ENCODE results near the gene ARHGAP26.

DNA sequence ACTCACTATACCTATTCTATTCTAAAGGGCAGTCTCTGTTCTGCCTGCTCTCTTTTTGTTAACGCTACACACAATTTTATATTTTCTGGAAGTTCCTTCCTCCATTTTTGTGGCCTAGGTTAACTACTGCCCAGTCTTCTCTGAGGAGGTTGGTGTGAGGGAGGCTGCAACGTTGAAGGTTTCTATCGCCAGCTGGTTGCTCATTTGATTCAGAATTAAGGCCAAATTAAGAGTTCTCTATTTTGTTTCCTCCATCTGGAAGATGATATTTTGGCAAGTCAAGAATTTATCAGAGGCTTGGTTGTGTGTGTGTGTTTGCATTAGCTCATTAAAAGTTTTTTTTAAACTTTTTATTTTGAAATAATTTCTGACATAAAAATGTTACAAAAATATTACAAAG, 175.1 kb downstream of the ARHGAP26 start:
- TF ChIP-seq, protein P1, sequence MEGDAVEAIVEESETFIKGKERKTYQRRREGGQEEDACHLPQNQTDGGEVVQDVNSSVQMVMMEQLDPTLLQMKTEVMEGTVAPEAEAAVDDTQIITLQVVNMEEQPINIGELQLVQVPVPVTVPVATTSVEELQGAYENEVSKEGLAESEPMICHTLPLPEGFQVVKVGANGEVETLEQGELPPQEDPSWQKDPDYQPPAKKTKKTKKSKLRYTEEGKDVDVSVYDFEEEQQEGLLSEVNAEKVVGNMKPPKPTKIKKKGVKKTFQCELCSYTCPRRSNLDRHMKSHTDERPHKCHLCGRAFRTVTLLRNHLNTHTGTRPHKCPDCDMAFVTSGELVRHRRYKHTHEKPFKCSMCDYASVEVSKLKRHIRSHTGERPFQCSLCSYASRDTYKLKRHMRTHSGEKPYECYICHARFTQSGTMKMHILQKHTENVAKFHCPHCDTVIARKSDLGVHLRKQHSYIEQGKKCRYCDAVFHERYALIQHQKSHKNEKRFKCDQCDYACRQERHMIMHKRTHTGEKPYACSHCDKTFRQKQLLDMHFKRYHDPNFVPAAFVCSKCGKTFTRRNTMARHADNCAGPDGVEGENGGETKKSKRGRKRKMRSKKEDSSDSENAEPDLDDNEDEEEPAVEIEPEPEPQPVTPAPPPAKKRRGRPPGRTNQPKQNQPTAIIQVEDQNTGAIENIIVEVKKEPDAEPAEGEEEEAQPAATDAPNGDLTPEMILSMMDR (IDR thresholded peaks at IDR 0.05) = no peak
- TF ChIP-seq, protein P2, sequence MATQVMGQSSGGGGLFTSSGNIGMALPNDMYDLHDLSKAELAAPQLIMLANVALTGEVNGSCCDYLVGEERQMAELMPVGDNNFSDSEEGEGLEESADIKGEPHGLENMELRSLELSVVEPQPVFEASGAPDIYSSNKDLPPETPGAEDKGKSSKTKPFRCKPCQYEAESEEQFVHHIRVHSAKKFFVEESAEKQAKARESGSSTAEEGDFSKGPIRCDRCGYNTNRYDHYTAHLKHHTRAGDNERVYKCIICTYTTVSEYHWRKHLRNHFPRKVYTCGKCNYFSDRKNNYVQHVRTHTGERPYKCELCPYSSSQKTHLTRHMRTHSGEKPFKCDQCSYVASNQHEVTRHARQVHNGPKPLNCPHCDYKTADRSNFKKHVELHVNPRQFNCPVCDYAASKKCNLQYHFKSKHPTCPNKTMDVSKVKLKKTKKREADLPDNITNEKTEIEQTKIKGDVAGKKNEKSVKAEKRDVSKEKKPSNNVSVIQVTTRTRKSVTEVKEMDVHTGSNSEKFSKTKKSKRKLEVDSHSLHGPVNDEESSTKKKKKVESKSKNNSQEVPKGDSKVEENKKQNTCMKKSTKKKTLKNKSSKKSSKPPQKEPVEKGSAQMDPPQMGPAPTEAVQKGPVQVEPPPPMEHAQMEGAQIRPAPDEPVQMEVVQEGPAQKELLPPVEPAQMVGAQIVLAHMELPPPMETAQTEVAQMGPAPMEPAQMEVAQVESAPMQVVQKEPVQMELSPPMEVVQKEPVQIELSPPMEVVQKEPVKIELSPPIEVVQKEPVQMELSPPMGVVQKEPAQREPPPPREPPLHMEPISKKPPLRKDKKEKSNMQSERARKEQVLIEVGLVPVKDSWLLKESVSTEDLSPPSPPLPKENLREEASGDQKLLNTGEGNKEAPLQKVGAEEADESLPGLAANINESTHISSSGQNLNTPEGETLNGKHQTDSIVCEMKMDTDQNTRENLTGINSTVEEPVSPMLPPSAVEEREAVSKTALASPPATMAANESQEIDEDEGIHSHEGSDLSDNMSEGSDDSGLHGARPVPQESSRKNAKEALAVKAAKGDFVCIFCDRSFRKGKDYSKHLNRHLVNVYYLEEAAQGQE (IDR thresholded peaks at IDR 0.05; ENCODE audit: insufficient read depth in 1 of 2, low read depth in 2 of 2, low read length in 1 of 2) = no peak
- no peak for TF ChIP-seq SIN3A (IDR thresholded peaks at IDR 0.05; ENCODE audit: borderline replicate concordance, insufficient read depth, low read depth, low read length)
- TF ChIP-seq POLR2AphosphoS5 (IDR thresholded peaks at IDR 0.05; ENCODE audit: low read depth, low read length) = no peak
